ENCODE data around the gene TUBG1. TPM values are rescaled to one million over a fixed set of nuclear protein-coding genes. Genes with fewer than 3 reads are reported as not detected.
"Not testable (repeated sequence)": the region's sequence is repeated elsewhere in the genome, so short reads cannot be mapped to it uniquely, and the experiment has no call there.

Gene TUBG1
- total RNA-seq, 2 experiments from 2014 or later: 92.6 to 101 TPM

- H3K9me3 Mint-ChIP-seq: no peaks in the 10 kb centered on the region
- peak within 1 kb of the TSS; percentile 90 for H3K4me3 Mint-ChIP-seq
- peaks cover 29% of the 10 kb centered on the region for H3K4me1 Mint-ChIP-seq (ENCODE audit: low read depth)
- no peaks in the 10 kb centered on the region for H3K27me3 Mint-ChIP-seq
- intact Hi-C loops (cut with micrococcal nuclease): no loop called here
- peak within 1 kb of the TSS; percentile 67 for H3K27ac Mint-ChIP-seq
- CTCF ChIA-PET: interaction anchor here (1.0 to 2.8 kb wide), 4 partner anchors 20 to 104 kb away, joined by 3 to 11 read pairs (median 4); partner anchors contain the start of genes CCR10 and PSMC3IP
- H3K36me3 Mint-ChIP-seq: no peaks in the 10 kb centered on the region
- POLR2A ChIA-PET: interaction anchor here (0.5 to 1.0 kb wide), 2 partner anchors 44 to 81 kb away, joined by 3 to 4 read pairs; partner anchors contain the start of gene PSMC3IP
- DNase-seq: peak; percentile 82
These were observed 49.8 kb downstream of the TUBG1 start, which contains the start of gene TUBG2 for GRCh38 chr17:42659079-42659931. Gene TUBG2 (plus strand): TSS chr17:42659284. CDS start chr17:42659504, 220 bp downstream.

GRCh38 chr17:42659932-42660274 is 50.4 kb downstream of the TUBG1 start:
- H3K36me3 Mint-ChIP-seq; H3K27me3 Mint-ChIP-seq; DNase-seq; H3K27ac Mint-ChIP-seq; H3K9me3 Mint-ChIP-seq; intact Hi-C loops (cut with micrococcal nuclease): not testable (repeated sequence)
- peaks cover 29% of the 10 kb centered on the region for H3K4me1 Mint-ChIP-seq (ENCODE audit: low read depth)
- H3K4me3 Mint-ChIP-seq: peak overlapping the region; percentile 90
- POLR2A ChIA-PET: interaction anchor here (1.0 kb wide), 1 partner anchor 82 kb away, joined by 4 read pairs; the partner anchor contains the start of gene PSMC3IP
- CTCF ChIA-PET: interaction anchor here (1.1 to 2.8 kb wide), 4 partner anchors 15 to 104 kb away, joined by 4 to 11 read pairs (median 6); partner anchors contain the start of gene PSMC3IP

GRCh38 chr17:42660692-42661345 is 51.3 kb downstream of the TUBG1 start:
- POLR2A ChIA-PET: no interaction called here

More at GRCh38 chr17:42660692-42661345, 51.3 kb downstream of the TUBG1 start:
- Mint-ChIP-seq H3K4me1 (ENCODE audit: low read depth) (peaks cover 24% of the 10 kb centered on the region), H3K27ac (no peak overlapping the region), H3K27me3 (no peaks in the 10 kb centered on the region), H3K9me3 (no peaks in the 10 kb centered on the region), H3K4me3 (no peak overlapping the region), H3K36me3 (peaks cover 6% of the 10 kb centered on the region)
- intact Hi-C loops (cut with micrococcal nuclease): no loop called here
- DNase-seq: no peak
- CTCF ChIA-PET: interaction anchor here (0.9 to 2.8 kb wide), 6 partner anchors 14 to 83 kb away, joined by 3 to 11 read pairs (median 4); partner anchors contain the start of genes PLEKHH3 and PSMC3IP

Other genes starting within 250 kb of the TUBG1 start
- gene STAT3, start 221.2 kb upstream of the TUBG1 start, total RNA-seq: 100 to 1,000 TPM; 194 to 198 TPM
- 1 to 10 TPM; 2.5 to 2.9 TPM for gene CAVIN1, start 186.4 kb upstream of the TUBG1 start, total RNA-seq
- gene ATP6V0A1, start 150.8 kb upstream of the TUBG1 start, total RNA-seq: 10 to 100 TPM; 12.0 to 13.2 TPM
- 10 to 100 TPM; 12.2 to 13.9 TPM for gene NAGLU, start 73.4 kb upstream of the TUBG1 start, total RNA-seq
- under 1 TPM; 0.44 to 0.52 TPM for gene HSD17B1, start 56.8 kb upstream of the TUBG1 start, total RNA-seq
- gene COASY, start 47.5 kb upstream of the TUBG1 start, total RNA-seq: 100 to 1,000 TPM in 1 of 2 experiments, 10 to 100 TPM in 1; 92.8 to 103 TPM
- 10 to 100 TPM; 38.4 to 39.7 TPM for gene MLX, start 42.6 kb upstream of the TUBG1 start, total RNA-seq
- 10 to 100 TPM; 26.4 to 29.4 TPM for gene PSMC3IP, start 32.0 kb upstream of the TUBG1 start, total RNA-seq
- gene RETREG3, start 309 bp upstream of the TUBG1 start, total RNA-seq: 10 to 100 TPM; 33.7 to 35.3 TPM
- 10 to 100 TPM in 1 of 2 experiments, 1 to 10 TPM in 1; 9.3 to 10.1 TPM for gene TUBG2, start 49.6 kb downstream of the TUBG1 start, total RNA-seq
- 1 to 10 TPM; 1.1 to 1.2 TPM for gene PLEKHH3, start 67.3 kb downstream of the TUBG1 start, total RNA-seq
- gene CCR10, start 72.2 kb downstream of the TUBG1 start, total RNA-seq: under 1 TPM; 0.38 to 0.65 TPM
- 1 to 10 TPM; 1.8 to 1.9 TPM for gene CNTNAP1, start 72.8 kb downstream of the TUBG1 start, total RNA-seq
- 10 to 100 TPM; 29.7 to 33.9 TPM for gene EZH1, start 135.4 kb downstream of the TUBG1 start, total RNA-seq
- gene RAMP2, start 151.5 kb downstream of the TUBG1 start, total RNA-seq: not detected
- gene VPS25, start 163.8 kb downstream of the TUBG1 start, total RNA-seq: 10 to 100 TPM; 57.5 to 58.6 TPM
- gene WNK4, start 170.9 kb downstream of the TUBG1 start, total RNA-seq: under 1 TPM; 0.10 to 0.15 TPM
- 10 to 100 TPM; 31.8 to 36.6 TPM for gene COA3, start 189.0 kb downstream of the TUBG1 start, total RNA-seq
- gene CNTD1, start 189.2 kb downstream of the TUBG1 start, total RNA-seq: not detected
- gene BECN1, start 214.6 kb downstream of the TUBG1 start, total RNA-seq: 10 to 100 TPM; 72.7 to 77.4 TPM
- 100 to 1,000 TPM; 111 to 116 TPM for gene PSME3, start 223.7 kb downstream of the TUBG1 start, total RNA-seq
- gene AOC2, start 234.9 kb downstream of the TUBG1 start, total RNA-seq: 1 to 10 TPM; 1.7 to 2.0 TPM
- gene AOC3, start 241.5 kb downstream of the TUBG1 start, total RNA-seq: 1 to 10 TPM; 1.6 to 2.0 TPM